NB4 (cell line): Measurements from ENCODE around the gene BRICD5.

Experiments
- CTCF ChIP-seq: IDR thresholded peaks from one replicate; pipeline ENCODE4 v1.5.1; 2012; ENCODE audit warnings: low read depth, low read length
- MAX ChIP-seq: IDR thresholded peaks from 2 replicates; pipeline ENCODE4 v1.6.1; 2011; ENCODE audit warnings: low read depth, low read length

DNA sequence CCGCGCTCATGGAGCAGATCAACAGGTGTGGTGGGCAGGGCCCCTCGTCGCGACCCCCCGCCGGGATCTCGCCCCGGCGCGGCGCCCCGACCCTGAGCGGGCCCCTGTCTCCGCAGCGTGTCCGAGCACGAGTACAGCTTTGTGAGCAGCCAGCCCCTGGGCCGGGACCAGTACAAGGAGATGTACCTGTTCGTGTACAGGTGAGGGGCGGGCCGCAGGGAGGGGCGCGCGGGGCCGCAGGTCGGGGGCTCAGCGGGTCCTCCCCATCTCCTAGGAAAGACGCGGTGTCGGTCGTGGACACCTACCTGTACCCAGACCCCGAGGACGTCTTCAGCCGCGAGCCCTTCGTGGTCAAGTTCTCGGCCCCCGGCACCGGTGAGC is 26.4 kb upstream of the BRICD5 start:
- TF ChIP-seq MAX (no peak), CTCF (no peak)
